Measurements from ENCODE around the gene TELO2.

TELO2 gene

DNA sequence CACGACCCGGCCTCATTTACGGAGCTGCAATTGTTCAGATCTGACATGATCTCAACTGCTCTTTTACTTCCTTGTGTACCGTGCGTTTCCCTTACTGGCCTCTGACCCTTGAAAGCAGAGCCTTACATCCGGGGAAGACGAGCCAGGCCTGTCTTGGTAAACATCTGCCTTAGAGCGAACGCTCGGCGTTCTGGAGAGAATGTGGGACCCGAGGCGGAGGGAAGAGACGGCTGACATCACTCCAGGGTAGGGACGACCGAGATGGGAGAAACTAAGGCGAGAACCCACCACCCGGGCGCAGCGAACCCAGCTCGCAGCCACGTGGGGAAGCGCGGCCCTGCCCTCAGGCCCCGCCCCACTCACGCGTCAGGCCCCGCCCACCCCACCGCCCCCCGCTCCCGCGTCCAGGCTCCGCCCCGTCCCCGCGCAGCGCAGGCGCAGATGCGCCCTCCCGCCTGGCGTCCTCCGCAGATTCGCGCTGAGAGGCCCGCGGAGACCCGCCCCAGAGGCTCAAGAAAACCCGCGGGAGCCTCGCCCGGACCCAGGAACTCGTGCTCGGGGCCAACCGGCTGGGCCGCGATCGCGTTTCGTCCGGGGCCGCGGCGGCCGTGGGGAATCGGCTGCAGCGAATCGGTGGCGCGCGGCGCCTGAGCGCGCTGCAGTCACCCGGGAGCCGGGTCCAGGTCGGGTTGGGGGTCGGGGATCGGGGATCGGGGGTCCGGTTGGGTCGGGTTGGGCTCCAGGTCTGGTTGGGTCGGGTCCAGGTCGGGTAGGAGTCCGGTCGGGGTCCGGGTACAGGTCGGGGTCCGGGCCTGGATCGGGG is at the start of gene TELO2:
Gene TELO2, plus strand, starts transcription at position 438 of the 823 bp plus-strand sequence. CDS start 922 bp downstream, outside the sequence.
- DNase-seq: peak; percentile 73

GRCh38 chr16:1443403-1443973 is 49.7 kb upstream of the TELO2 start:
- no peak for DNase-seq

GRCh38 chr16:1443980-1444729 is 49.0 kb upstream of the TELO2 start, which contains the start of gene CCDC154:
CCDC154 (minus strand) TSS chr16:1444556; CDS start chr16:1444322, 234 bp downstream.
- no peak for DNase-seq

GRCh38 chr16:1444730-1445517 is 48.2 kb upstream of the TELO2 start:
- no peak for DNase-seq

DNA sequence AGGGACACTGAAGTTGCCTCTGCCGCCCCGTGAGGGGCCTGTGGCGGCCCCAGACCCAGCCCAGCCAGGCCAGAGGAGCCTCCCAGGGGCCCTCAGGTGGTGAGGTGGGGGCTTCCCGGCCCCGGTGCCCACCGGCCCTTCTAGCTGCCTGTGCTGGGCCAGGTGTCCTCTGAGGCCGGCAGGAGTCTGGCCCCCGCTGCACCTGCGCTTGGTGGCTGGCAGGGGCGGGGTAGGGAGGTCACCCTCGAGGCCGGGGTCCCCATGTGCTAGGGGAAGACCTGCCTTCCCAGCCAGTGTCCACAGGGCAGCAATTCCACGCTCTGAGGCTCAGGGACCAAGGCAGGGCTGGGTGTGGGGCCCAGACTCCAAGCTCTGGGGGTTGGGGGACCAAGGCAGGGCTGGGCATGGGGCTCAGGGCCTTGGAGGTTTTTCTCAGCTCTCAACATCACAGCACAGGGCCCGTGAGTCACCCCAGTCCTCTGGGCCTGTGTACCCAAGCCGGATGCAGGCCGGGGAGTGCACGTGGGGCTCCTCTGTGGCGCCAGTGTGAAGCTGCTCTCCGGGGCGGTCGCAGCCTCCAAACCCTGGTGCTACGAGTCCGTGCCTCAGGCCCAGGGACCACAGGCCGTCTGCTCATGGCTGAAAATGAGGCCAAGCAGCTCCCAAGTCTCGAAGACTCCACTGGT is 47.5 kb upstream of the TELO2 start:
- no peak for DNase-seq

DNA sequence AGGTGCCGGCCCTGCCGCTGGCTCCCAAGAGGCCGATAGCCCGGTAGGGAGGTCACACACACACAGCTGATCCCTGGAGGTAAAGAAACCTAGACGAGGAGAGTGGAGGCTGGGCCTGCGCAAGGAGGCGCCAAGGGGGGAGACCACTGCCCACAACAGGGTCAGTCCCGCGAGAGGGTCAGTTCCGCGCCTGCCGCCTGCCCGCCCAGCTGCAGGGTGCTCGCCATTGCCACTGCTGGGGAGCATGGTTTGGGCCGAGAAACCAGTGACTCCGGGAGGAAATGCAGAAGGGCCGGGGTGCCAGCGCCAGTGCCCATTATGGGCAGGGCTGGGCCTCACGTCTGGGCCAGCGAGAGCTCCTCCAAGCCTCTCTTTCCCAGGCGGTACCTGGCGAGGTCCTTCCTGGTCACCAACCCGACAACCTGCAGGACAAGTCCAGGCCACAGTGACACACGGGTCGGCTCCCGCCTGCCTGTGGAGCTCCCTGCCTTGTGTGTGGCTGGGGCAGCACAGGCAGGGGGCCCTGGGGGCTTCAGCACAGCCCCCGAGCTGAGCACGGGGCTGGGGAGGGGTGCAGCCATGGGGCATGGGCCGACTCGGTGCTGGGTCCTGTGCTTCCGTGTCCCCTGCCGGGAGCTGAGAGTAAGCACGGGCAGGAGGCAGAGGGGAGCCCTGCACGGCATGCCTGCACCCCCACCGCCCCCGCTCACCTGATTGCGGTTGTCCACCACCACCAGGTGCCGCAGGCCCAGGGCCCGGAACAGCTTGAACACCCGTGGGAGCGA is 46.7 kb upstream of the TELO2 start:
- no peak for DNase-seq

DNA sequence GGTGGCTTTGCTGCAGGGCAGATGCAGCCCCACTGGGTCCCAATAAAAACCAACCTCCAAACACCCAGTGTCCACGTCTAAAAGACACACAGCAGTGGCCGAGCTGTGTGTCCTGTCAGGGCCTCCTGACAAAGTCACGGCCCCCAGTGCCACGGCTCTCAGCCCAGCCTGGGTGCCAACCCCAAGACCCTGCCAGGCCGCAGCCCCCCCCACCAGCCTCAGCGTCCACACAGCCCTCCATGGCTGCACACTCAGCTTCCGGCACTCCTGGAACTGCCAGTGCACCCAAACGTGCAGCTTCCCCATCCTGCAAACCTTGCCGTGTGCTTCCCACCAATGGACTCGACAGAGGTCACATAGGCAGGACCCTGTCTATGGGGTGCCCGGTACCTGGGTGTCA is 45.2 kb upstream of the TELO2 start:
- DNase-seq: no peak

GRCh38 chr16:1448536-1449116 is 44.5 kb upstream of the TELO2 start:
- no peak for DNase-seq

GRCh38 chr16:1449201-1449788 is 43.9 kb upstream of the TELO2 start:
- DNase-seq: no peak

DNA sequence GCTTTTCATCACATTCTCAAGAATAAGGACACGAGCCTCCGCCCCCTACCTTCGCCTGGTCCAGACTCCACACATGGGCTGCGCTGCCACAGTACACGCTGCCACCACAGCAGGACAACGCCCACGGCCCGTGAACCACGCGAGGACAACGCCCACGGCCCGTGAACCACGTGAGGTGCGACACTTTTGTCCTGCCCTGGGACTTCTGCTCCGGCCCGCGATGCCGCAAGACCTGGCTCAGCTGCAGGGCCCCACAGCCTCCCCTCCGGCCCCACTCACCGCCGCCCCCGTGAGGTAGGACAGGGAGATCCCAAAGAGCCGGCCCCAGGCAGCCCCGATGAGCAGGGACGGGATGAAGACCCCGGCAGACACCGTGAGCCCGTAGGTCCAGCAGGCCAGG is 42.9 kb upstream of the TELO2 start:
- no peak for DNase-seq

DNA sequence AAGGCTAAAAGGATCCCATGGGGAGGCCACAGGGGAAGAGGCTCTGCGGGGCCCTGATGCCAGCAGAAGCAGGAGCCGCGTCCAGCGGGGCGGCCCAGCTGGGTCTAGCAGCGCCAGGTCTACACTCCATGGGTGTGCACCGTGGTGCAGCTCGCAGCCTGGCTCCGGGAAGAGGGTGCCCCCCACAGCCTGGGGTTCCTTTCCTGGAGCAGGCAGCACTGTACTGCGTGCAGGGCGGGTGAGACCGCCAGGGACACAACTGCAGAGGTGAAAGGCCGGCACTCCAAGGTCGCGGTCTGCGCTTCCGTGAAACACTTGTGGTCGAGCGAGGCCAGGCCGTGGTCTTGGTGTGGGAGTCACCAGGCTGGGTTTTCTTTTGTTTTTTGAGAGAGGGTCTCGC is 42.3 kb upstream of the TELO2 start:
- no peak for DNase-seq

DNA sequence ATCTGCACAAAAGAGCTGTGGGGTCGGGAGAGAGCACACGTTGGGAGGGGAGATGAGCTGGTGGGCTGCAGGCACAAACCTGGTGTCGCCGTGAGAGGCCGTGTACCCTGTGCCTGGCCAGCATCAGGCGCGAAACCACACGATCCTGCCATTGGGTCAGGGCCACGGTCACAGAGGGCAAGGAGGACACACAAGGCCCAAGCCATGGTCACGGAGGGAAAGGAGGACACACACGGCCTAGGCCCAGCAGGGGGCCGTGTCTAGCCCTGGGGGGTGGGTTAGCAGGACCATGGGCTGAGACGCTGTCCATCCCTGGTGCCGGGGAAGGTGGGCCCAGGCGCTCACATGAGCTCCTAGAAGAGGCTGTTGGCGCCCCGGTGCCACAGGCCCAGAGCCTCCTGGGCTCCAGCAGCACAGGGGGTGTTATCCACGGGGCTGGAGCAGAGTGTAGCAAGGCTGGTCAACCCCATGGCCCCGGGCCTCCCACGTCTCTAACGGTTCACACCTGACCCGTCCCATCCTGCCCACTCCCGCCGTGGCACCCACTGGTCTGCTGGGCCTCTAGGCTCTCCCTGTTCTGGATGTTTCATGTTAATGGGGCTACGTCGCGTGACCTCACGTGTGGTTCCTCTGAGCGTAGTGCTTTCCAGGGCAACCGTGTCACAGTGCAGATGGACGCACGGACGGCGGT is 41.3 kb upstream of the TELO2 start:
- no peak for DNase-seq

GRCh38 chr16:1452530-1452929 is 40.6 kb upstream of the TELO2 start:
- no peak for DNase-seq

- no peak for DNase-seq
Measured at GRCh38 chr16:1453316-1453715, 39.8 kb upstream of the TELO2 start.

DNA sequence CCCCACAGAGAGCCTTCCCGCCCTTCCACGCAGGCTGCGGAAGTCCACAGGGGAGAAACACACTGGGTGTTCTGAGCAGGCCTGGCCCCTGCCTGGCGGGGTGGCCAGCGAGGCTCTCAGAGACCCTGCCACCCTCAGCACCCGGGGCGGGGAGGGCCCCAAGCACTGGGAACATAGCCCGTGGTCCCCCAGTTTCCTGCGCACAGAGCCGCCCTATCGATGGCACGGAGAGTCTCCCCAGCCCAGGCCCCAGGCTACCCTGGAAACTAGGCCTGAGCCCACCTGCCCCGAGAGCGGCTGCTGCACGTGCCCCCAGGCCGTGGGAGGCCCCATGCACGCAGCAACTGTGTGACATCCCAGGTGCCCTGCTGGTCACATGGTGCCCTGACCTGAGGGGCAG is 38.6 kb upstream of the TELO2 start:
- no peak for DNase-seq

GRCh38 chr16:1455190-1456171 is 37.7 kb upstream of the TELO2 start:
- DNase-seq: no peak

DNA sequence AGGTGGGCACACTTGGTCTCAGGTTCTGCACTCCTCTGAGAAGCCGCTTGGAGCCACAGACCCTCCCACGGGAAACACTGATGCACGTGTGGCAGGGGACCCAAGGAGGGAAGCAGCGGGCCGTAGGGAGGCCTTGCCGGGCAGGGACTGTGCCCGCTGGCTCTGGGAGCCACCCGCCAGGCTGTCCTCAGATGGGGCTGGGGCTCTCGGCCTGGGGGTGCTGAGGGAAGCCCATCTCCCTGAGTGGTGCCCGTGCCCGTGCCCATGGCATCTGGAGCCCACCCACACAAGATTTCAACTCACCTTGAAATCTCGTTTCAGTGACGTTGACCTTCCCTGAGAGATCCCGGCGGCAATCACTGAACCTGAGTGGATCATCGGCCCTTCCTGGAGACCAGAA is 36.2 kb upstream of the TELO2 start:
- no peak for DNase-seq

- no peak for DNase-seq
Measured at GRCh38 chr16:1457489-1458245, 35.5 kb upstream of the TELO2 start.
